OCI-LY1 (cell line): ENCODE measurements around the gene CNTN1.

ENCODE experiments used
- EZH2 ChIP-seq: fragments of 200-600 bp; sonication (generic), shearing (Covaris generic); IDR thresholded peaks from 2 replicates; pipeline ENCODE4 v1.8.0; 2017; ENCODE audit warnings: borderline replicate concordance, mixed run types, mild to moderate bottlenecking, antibody characterized with exemption, low read length, moderate library complexity, mixed read lengths
- TF ChIP-seq, protein P1 (sequence below): fragments of 200-600 bp; sonication (generic), shearing (Covaris generic); IDR thresholded peaks from 2 replicates; pipeline ENCODE4 v1.5.1; 2017; ENCODE audit warnings: mild to moderate bottlenecking, antibody characterized with exemption, low read length, moderate library complexity, mixed read lengths

DNA sequence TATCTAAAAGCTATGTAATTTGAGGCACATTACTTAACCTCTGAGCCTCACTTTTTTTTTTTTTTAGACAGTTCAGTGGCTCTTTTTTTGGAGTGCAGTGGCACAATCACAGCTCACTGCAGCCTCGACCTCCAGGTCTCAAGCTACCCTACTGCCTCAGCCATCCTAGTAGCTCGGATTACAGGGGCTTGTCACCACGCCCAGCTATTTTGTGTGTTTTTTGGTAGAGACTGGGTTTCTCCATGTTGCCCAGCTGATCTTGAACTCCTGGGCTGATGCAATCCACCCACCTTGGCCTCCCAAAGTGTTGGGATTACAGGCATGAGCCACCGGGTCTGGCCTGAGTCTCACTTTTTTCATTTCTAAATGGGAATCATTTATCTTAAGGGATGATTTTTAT is 303.9 kb downstream of the CNTN1 start:
- TF ChIP-seq, protein P1, sequence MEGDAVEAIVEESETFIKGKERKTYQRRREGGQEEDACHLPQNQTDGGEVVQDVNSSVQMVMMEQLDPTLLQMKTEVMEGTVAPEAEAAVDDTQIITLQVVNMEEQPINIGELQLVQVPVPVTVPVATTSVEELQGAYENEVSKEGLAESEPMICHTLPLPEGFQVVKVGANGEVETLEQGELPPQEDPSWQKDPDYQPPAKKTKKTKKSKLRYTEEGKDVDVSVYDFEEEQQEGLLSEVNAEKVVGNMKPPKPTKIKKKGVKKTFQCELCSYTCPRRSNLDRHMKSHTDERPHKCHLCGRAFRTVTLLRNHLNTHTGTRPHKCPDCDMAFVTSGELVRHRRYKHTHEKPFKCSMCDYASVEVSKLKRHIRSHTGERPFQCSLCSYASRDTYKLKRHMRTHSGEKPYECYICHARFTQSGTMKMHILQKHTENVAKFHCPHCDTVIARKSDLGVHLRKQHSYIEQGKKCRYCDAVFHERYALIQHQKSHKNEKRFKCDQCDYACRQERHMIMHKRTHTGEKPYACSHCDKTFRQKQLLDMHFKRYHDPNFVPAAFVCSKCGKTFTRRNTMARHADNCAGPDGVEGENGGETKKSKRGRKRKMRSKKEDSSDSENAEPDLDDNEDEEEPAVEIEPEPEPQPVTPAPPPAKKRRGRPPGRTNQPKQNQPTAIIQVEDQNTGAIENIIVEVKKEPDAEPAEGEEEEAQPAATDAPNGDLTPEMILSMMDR = no peak
- no peak for TF ChIP-seq EZH2
